H1 (cell line): ENCODE data around the gene TMEM130. TPM values are rescaled to one million over a fixed set of nuclear protein-coding genes. Genes with fewer than 3 reads are reported as not detected.

Source experiments
- JUND ChIP-seq: IDR thresholded peaks from 2 replicates; pipeline ENCODE4 v1.6.1; 2011; ENCODE audit warnings: mild to moderate bottlenecking, improper control_type of control experiment, low read length
- MAX ChIP-seq: IDR thresholded peaks from 2 replicates; pipeline ENCODE4 v1.6.1; 2012; ENCODE audit warnings: inconsistent platforms
- RNF2 ChIP-seq: fragments of 200-900, 300-1000 bp; sonication (generic); IDR thresholded peaks from 2 replicates; pipeline ENCODE4 v1.7.1; 2016; ENCODE audit warnings: borderline replicate concordance, low read depth, mild to moderate bottlenecking, antibody characterized with exemption, low read length; ENCODE audit not compliant: poor library complexity, severe bottlenecking; ENCODE audit errors: missing control alignments
- SIN3A ChIP-seq, 2 experiments: IDR thresholded peaks in 1 of 2; conservative IDR thresholded peaks in 1 of 2; 2 replicates each; pipeline ENCODE4 v1.6.1; 2011 to 2012; ENCODE audit warnings: low read length in 2 of 2, improper control_type of control experiment in 1 of 2, low read depth in 1 of 2, mild to moderate bottlenecking in 1 of 2
- ZNF274 ChIP-seq: IDR thresholded peaks from 2 replicates; pipeline ENCODE4 v1.7.0; 2012; ENCODE audit warnings: low read length, borderline replicate concordance; ENCODE audit errors: extremely low read depth
- polyA plus RNA-seq, 7 experiments: library from polyadenylated mRNA; depleted of rRNA in 3 of 7; stranded (reverse) in 5 of 7; unstranded in 2 of 7; fragments of >200 nt in 5 of 7; fragments of 200-250 nt in 2 of 7; gene quantifications; 1 replicate in 5 of 7; 2 replicates in 1 of 7; 4 replicates in 1 of 7; pipeline versions ENCODE4 v1.2.1 to v1.2.3, GENCODE V29; 2011 to 2013; ENCODE audit warnings: missing spikeins in 2 of 7, mixed read lengths in 2 of 7
- total RNA-seq: library from RNA; stranded (reverse); fragmentation: NEBNext Ultra II Directional; extraction: Animal tissue kit (Norgen Biotek cat#: 25700); gene quantifications from 2 replicates; pipeline ENCODE4 v1.2.1, GENCODE V29; 2021
- TF ChIP-seq, protein P1 (sequence below): fragments of 300-600 bp; sonication (generic); IDR thresholded peaks from 2 replicates; pipeline ENCODE4 v1.7.1; 2012; ENCODE audit warnings: low read length, moderate library complexity, mild to moderate bottlenecking, inconsistent platforms; ENCODE audit not compliant: insufficient replicate concordance
- TF ChIP-seq, protein P2 (sequence below): IDR thresholded peaks from 2 replicates; pipeline ENCODE4 v1.6.1; 2012; ENCODE audit warnings: inconsistent platforms

TMEM130 gene
- total and polyA plus RNA-seq, 2 of the 8 experiments (the other 6 are each of a cell fraction or from before 2014, with no cell fraction given) = 2.9 to 6.6 TPM

DNA sequence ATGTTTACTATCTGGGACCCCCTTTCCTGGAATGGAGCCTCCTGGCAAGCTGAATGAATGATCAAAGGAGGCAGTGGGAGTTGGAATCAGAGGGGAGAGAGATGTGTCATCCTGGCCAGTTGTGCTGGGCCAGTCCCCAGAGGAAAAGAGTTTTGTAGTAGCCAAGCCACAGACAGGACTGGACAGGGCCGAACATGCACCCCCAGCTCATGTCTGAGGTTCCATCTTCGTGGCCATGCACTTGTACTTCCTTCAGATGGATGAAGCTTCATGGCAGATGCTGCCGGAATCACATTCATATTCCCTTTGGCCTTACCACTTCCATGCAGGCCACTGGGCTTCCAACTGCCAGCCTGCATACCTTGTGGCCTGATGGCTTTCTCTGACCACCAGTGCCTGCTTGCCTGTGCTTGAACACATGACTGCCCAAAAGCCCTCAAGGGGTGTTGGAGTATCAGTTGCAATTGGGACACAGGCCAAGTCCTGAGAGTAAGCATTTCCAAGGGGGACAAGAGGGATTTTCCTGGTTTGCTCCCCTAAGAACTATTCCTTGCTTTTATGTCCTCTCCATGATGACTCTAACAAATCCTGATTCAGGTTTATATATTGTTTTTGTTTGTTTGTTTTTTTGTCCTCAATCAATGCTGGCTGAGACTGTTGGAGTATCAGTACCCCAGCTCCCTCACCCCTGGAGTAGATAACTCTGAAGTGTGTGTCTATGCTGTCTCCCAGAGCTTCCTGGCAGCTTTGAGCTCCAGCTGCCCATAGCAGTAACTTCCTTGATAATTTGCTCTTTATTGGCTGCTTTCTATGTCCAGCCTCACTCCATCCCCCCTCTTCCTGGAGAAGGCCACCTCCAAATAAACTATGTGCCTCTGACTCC, 63.6 kb downstream of the TMEM130 start (continued):
- TF ChIP-seq, protein P1, sequence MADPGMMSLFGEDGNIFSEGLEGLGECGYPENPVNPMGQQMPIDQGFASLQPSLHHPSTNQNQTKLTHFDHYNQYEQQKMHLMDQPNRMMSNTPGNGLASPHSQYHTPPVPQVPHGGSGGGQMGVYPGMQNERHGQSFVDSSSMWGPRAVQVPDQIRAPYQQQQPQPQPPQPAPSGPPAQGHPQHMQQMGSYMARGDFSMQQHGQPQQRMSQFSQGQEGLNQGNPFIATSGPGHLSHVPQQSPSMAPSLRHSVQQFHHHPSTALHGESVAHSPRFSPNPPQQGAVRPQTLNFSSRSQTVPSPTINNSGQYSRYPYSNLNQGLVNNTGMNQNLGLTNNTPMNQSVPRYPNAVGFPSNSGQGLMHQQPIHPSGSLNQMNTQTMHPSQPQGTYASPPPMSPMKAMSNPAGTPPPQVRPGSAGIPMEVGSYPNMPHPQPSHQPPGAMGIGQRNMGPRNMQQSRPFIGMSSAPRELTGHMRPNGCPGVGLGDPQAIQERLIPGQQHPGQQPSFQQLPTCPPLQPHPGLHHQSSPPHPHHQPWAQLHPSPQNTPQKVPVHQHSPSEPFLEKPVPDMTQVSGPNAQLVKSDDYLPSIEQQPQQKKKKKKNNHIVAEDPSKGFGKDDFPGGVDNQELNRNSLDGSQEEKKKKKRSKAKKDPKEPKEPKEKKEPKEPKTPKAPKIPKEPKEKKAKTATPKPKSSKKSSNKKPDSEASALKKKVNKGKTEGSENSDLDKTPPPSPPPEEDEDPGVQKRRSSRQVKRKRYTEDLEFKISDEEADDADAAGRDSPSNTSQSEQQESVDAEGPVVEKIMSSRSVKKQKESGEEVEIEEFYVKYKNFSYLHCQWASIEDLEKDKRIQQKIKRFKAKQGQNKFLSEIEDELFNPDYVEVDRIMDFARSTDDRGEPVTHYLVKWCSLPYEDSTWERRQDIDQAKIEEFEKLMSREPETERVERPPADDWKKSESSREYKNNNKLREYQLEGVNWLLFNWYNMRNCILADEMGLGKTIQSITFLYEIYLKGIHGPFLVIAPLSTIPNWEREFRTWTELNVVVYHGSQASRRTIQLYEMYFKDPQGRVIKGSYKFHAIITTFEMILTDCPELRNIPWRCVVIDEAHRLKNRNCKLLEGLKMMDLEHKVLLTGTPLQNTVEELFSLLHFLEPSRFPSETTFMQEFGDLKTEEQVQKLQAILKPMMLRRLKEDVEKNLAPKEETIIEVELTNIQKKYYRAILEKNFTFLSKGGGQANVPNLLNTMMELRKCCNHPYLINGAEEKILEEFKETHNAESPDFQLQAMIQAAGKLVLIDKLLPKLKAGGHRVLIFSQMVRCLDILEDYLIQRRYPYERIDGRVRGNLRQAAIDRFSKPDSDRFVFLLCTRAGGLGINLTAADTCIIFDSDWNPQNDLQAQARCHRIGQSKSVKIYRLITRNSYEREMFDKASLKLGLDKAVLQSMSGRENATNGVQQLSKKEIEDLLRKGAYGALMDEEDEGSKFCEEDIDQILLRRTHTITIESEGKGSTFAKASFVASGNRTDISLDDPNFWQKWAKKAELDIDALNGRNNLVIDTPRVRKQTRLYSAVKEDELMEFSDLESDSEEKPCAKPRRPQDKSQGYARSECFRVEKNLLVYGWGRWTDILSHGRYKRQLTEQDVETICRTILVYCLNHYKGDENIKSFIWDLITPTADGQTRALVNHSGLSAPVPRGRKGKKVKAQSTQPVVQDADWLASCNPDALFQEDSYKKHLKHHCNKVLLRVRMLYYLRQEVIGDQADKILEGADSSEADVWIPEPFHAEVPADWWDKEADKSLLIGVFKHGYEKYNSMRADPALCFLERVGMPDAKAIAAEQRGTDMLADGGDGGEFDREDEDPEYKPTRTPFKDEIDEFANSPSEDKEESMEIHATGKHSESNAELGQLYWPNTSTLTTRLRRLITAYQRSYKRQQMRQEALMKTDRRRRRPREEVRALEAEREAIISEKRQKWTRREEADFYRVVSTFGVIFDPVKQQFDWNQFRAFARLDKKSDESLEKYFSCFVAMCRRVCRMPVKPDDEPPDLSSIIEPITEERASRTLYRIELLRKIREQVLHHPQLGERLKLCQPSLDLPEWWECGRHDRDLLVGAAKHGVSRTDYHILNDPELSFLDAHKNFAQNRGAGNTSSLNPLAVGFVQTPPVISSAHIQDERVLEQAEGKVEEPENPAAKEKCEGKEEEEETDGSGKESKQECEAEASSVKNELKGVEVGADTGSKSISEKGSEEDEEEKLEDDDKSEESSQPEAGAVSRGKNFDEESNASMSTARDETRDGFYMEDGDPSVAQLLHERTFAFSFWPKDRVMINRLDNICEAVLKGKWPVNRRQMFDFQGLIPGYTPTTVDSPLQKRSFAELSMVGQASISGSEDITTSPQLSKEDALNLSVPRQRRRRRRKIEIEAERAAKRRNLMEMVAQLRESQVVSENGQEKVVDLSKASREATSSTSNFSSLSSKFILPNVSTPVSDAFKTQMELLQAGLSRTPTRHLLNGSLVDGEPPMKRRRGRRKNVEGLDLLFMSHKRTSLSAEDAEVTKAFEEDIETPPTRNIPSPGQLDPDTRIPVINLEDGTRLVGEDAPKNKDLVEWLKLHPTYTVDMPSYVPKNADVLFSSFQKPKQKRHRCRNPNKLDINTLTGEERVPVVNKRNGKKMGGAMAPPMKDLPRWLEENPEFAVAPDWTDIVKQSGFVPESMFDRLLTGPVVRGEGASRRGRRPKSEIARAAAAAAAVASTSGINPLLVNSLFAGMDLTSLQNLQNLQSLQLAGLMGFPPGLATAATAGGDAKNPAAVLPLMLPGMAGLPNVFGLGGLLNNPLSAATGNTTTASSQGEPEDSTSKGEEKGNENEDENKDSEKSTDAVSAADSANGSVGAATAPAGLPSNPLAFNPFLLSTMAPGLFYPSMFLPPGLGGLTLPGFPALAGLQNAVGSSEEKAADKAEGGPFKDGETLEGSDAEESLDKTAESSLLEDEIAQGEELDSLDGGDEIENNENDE = no peak
- TF ChIP-seq RNF2 (no peak), SIN3A (conservative IDR thresholded peaks at IDR 0.05 in 1 of 2, IDR thresholded peaks at IDR 0.05 in 1 of 2; ENCODE audit: low read depth in 1 of 2, low read length in 2 of 2) (no peak), JUND (no peak), ZNF274 (no peak), MAX (no peak)
- TF ChIP-seq, protein P2, sequence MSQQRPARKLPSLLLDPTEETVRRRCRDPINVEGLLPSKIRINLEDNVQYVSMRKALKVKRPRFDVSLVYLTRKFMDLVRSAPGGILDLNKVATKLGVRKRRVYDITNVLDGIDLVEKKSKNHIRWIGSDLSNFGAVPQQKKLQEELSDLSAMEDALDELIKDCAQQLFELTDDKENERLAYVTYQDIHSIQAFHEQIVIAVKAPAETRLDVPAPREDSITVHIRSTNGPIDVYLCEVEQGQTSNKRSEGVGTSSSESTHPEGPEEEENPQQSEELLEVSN = no peak
